Adrenal gland (tissue), 5 donors: ENCODE data around the gene SMIM35.

Source experiments
- CTCF ChIP-seq, 6 experiments: fragments of 450-650 bp in 4 of 6; fragments of 200-600 bp in 2 of 6; sonication (generic) in 1 of 6; IDR thresholded peaks; 1 replicate in 5 of 6; 2 replicates in 1 of 6; pipeline versions ENCODE4 v1.5.1 to v1.8.0; 2016 to 2021; ENCODE audit warnings: antibody characterized with exemption in 6 of 6, mild to moderate bottlenecking in 2 of 6, moderate library complexity in 1 of 6
- POLR2A ChIP-seq, 2 donors: fragments of 450-650 bp; IDR thresholded peaks; one replicate each; pipeline ENCODE4 v1.6.1; 2017; ENCODE audit warnings: antibody characterized with exemption in 2 of 2, mild to moderate bottlenecking in 2 of 2, moderate library complexity in 1 of 2
- donor health status: DM: no; HTN: no; CAD: no.

DNA sequence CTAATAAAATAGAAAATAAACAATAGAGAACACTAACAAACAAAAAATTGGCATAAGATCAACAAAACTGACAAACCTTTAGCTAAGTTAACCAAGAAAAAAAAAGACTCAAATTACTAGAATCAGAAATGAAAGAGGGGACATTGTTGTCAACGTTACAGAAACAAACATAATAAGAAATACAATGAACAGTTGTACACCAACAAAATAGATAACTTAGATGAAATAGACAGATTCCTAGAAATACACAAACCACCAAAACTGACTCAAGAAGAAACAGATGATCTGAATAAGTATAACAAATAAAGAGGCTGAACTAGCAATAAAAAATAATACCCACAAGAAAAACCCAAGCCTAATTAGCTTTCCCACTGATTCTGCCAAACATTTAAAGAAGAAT lies 44.6 kb downstream of the SMIM35 start:
- TF ChIP-seq CTCF (IDR thresholded peaks at IDR 0.05), result no peak
- TF ChIP-seq POLR2A (IDR thresholded peaks at IDR 0.05), result no peak
